Mammary epithelial cell (primary cell): ENCODE results near the gene OR2V2.

ENCODE experiments used
- CTCF ChIP-seq, 2 donors: IDR thresholded peaks in 1 of 2; conservative IDR thresholded peaks in 1 of 2; 2 replicates each; pipeline ENCODE4 v1.5.1; 2011 to 2012; ENCODE audit warnings: inconsistent platforms in 2 of 2, low read length in 2 of 2, mild to moderate bottlenecking in 2 of 2, control low read depth in 1 of 2, low read depth in 1 of 2; ENCODE audit not compliant: insufficient read depth in 1 of 2; ENCODE audit errors: extremely low read depth in 1 of 2
- EZH2 ChIP-seq: IDR thresholded peaks from 2 replicates; pipeline ENCODE4 v1.6.1; 2012; ENCODE audit warnings: low read length, inconsistent platforms, borderline replicate concordance

- TF ChIP-seq CTCF (conservative IDR thresholded peaks at IDR 0.05 in 1 of 2, IDR thresholded peaks at IDR 0.05 in 1 of 2; ENCODE audit: extremely low read depth in 1 of 2, insufficient read depth in 1 of 2, low read depth in 1 of 2, low read length in 2 of 2), result no peak
- TF ChIP-seq EZH2, result no peak
These were observed 12.9 kb downstream of the OR2V2 start for GRCh38 chr5:181160152-181160754.
